ENCODE data around the gene ACTN1. TPM values are rescaled to one million over a fixed set of nuclear protein-coding genes. Genes with fewer than 3 reads are reported as not detected.
A peak's percentile ranks its signal among the peaks of the same experiment; 100 is the strongest.

Gene ACTN1
- total RNA-seq, 1 donor from 2014 or later, result 802 TPM

DNA sequence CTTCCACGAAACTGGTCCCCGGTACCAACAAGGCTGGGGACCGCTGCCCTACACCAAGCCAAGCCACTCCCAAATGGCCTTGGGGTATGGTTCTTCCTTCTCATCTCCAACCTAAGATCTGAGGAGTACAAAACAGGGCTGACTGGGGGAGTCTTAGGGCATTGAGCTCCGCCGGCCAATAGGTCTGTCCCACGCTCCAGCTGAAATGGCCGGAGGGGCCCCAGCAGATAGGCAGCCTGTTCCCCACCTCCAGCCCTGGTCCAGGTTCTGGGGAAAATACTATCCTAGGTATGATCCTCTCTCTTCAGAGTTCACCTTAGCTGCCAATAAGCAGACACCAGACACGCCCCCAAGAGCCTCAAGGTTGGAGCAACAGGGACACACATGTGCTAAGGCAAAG lies 90.2 kb downstream of the ACTN1 start:
- DNase-seq (ENCODE audit: low read depth), result no peak

DNA sequence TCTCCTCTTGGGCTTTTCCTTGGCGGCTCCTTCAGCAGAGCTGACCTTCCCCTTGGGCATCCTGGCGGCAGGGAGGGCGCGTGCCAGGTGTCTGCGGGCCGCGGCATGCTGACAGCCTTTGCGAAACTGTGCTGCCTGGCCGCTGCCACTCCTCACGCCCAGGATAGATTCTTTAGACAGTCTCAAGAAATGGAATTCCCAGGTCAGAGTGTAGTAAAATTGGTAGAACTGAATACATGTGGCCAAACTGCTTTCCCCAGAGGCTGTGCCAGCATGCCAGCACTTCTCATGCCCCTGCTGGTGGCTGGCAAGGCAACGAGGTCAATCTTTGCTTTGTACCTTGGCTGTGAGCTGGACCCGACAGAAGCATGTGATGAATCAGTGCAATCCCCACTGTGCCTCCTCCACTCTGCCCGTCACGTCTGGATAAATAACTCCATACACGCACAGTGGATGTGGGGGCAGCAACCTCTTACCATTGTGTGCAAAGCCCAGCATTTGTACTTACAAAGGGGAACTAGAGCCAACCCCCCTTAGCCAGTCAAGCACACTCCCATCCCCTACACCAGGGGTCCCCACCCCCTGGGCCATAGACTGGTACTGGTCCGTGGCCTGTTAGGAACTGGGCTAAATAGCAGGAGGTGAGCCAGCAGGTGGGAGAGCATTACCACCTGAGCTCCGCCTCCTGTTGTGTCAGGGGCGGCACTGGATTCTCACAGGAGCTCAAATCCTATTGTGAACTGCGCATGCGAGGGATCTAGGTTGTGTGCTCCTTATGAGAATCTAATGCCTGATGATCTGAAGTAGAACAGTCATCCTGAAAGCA lies 90.9 kb downstream of the ACTN1 start:
- peak; percentile 22 for DNase-seq (ENCODE audit: low read depth)

GRCh38 chr14:68886109-68886434 lies 93.0 kb downstream of the ACTN1 start:
- DNase-seq (ENCODE audit: low read depth), result no peak

DNA sequence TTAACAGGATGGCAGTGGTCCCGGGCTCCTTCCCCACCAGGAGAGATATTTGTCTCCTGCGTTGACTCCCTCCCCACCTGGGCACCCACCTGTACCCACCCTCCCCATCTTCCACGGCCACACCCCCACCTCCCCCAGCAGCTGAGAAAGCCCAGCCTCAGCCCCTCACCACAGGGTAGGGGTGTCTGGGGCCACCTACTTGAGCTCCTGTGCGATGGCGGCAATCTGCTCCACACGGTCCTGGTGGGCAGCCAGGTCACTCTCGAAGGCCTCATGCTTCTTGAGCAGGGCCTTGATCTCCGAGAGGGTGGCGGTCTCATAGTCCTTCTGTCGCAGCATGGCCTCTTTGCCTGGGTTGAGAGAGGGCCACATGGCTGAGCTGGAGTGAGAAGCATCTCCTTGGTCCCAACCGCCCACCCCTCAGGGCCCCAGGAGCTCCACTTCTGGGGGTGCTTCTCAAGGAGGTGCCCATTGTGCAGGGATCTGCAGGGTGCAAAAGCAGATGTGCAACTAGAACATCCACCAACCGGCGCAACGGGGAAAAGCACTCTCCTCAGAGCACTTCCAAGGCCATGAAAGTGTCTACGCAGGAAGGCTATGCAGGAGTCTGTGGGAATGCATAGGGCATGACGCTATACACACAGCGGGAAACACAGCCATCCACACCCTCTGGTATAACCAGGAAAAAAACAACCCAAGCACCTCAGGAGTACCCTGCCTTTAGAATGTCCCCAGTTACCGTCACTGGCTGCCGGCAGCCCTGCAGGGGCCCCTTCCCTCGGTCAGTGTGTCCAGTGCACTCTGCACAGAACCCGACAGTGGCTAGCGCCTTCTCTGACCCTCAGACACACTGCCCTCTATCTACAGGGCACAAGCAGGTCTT lies 93.6 kb downstream of the ACTN1 start:
- DNase-seq (ENCODE audit: low read depth), result no peak

DNA sequence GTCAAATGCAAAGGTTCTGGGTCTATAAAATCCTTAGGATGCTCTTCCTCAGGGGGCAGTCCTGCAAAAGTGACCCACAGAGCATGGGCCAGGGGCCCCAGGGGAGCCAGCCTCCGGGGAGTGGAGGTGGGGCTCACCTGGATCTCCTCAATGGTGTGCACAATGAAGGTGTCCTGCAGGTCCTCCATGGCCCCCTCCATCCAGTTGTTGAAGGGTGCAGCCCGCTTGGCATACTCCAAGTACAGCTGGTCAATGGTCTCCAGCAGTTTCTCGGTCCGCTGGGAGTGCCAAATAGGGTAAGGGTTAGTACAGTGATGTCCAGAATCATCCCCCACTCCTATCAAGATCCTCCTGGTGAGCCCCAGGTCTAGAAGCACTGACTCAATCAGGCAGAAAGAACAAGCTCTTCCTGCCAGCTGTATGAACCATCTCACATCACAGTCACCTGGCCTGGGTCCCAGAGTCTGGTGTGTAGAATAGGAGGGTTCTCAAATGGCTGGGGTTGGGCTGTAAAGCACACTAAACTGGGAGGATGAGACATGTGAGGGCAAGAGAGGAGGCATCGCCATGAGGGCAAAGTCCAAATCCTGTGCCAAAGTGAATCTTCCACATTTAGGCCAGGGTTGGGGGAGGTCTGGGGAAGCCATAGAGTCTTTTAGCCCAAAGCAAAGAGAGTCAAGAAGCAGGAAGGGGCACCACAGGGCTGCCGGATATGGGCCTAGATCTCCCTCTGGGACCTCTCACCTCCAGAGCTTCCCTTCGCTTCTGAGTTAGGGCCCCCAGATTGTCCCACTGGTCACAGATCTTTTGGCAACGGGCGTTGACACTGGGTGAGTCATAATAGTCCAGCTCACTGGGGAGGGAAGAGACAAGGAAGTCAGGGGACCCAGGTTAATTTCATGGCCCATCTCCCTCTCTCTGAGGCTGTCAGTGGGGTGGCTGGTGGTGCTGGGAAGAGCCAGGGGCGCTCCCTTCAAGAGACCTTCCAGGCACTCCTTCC lies 94.8 kb downstream of the ACTN1 start:
- peak; percentile 83 for DNase-seq (ENCODE audit: low read depth)

DNA sequence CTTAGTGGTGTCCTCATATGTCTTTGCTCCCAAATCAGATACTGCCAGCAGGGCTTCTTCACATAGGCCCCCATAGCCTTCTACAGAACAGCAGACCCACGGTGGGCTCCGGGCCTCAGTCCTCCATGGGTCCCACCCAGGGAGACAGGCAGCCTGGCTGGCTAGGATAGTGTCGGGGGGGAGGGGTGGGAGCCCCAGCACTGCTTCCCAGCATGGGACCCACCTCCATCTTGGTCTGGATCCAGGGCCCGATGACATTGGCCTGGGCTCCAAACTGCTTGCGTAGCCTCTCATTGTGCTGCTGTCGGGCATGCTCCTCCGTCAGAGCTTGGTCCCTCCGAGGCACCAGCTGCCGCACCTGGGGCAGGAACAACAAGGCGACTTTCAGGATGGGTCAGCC lies 96.9 kb downstream of the ACTN1 start:
- DNase-seq (ENCODE audit: low read depth), result no peak

GRCh38 chr14:68881396-68881795 lies 97.7 kb downstream of the ACTN1 start:
- no peak for DNase-seq (ENCODE audit: low read depth)

DNA sequence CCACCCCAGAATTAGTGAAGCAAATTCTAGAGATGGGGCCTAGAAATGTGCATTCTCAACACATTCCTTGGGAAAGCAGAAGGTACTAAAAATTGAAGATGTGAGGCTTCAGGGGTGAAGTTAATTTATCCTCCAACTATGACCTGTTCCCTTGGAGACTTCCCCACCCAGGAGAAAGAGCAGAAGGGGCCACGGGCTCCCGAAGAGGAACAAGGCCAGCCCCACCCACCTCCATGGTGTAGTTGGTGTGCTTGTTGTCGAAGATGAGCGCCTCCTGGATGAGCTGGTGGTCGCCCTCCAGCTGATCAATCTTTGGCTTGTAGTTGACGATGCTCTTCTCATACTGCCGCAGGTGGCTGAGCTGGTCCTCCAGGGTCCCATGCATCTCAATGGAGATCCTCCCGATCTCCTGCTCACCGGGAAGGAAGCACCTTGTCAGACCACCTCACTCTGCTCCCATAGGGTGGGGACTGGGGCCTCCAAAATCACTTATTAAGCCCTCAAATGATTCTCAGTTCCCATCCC lies 98.5 kb downstream of the ACTN1 start:
- DNase-seq (ENCODE audit: low read depth), result no peak

GRCh38 chr14:68879841-68880575 lies 99.1 kb downstream of the ACTN1 start:
- DNase-seq (ENCODE audit: low read depth), result no peak

DNA sequence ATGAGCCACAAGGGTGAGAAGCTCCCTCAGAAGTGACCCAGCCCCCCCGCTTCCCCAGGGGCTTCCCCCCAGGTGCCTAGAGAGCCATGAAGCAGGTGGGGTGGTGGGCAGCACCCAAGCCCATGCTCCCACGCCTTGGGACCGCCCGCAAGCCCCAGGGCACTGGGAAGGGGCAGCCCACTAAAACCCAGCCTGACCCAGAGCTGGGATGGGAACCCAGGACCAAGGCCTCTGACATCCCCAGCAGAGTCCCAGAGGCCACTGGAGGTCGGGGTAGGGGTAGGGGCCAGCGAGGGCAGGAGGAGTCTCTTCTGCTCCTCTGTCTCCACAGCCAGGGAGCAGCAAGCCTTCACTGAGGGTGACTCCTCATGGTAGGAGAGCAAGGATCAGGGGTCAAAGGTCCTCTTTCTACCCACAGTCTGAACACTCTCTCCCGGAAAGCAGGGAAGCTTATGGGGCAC lies 99.8 kb downstream of the ACTN1 start:
- DNase-seq (ENCODE audit: low read depth), result no peak

DNA sequence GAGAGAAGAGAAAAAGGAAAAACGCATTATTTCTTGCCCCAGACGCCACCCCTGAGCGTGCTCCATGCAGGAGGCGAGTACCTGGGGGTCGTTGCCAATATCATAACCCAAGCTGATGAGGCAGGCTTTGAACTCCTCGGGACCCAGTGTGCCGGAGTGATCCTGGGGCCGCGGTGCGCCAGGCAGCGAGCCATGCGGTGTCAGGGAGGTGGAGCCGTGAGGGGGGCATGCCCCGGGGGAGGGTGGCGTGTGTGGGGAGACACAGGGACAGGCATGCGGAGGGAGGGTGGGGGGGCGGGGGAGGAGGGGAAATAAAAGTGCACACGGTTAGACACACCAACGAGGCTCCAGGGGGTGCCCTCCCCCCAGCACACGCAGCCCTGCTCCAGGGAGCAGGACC lies 100.2 kb downstream of the ACTN1 start:
- DNase-seq (ENCODE audit: low read depth), result no peak

DNA sequence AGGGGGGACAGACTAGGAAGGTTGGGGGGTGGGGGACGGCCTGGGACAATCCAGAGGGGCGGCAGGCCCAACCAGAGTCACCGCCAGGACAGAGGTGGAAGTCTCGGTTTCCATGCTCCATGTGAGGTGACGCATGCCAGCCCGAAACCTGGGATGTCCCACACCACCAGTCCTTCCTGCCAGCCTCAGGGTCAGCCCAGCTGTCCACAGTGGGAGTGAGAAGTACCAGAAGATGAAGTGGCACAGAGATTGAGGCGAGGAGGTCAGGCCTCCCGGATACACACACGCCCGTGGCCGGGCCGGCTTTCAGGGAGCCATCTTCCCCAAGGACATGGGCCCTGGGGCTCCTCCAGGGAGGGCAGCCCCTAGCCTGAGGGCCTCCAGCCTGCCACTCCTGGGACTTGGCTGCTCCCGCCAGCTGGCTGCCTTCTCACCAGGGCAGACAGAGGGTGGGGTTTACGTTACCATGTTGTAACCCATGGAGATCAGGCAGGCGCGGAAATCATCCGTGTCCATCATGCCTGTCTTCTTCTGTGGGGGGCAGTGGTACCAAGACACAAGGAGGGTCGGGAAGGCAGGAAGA lies 101.0 kb downstream of the ACTN1 start:
- no peak for DNase-seq (ENCODE audit: low read depth)

DNA sequence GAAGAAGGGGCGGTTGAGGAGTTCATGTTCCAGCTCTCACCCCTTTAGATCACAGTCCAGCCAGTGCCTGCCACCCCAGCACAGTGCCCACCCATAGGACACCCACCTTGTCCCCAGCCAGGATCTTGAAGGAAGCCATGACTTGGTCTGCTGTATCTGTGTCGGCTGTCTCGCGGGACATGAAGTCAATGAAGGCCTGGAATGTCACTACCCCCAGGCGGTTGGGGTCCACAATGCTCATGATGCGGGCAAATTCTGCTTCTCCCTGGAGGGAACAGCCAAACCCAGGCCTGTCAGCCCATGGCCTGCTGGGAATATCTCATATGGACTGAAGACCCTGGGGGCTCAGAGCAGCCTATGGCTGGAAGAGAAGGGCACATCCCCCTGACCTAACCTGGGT lies 102.1 kb downstream of the ACTN1 start:
- no peak for DNase-seq (ENCODE audit: low read depth)

DNA sequence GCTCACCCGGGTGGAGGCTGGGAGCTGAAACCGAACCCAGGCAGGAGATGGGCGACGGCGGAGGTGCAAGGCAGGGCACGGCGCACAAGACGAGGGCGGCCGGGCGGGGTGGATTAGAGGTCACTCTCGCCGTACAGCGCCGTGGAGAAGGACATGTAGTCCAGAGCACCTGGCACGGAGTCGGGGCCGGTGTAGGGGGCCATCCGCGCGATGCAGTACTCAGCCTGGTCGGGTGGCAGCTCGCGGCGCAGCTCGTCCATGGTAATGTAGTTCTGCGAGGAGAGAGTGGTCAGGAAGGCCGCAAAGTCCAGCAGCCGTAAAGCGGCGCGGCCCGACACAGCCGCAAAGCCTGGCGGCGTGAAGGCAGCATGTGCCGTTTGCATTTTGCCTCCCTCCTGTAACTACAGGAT lies 104.4 kb downstream of the ACTN1 start:
- DNase-seq (ENCODE audit: low read depth), result no peak

- no peak for DNase-seq (ENCODE audit: low read depth)
Measured at GRCh38 chr14:68873376-68873775, 105.7 kb downstream of the ACTN1 start.

- no peak for DNase-seq (ENCODE audit: low read depth)
Measured at GRCh38 chr14:68871392-68871791, 107.7 kb downstream of the ACTN1 start.

DNA sequence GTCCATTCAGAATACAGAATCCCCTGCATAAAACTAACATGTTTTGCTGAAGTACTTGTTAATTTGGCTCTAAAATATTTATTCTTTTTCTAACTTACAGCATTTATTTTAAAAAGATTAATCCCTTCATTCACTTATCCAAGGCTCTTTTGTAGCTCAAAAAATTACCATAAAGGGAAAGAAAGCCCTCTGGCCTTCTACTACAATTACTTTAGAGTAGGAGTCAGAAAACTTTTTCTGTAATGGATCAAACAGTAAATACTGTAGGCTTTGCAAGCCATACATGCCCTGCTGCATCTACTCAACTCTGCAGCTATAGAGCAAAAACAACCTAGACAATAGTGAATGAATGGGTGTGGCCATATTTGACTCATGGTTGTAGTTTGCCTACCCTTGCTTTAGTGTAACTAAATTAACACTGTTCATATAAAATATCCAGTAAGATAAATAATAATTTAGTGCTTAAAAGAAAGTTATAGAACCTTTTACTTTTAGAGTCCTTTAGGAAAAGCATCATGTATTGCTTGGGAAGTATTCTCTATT lies 112.0 kb downstream of the ACTN1 start:
- no peak for DNase-seq (ENCODE audit: low read depth)

GRCh38 chr14:68865542-68865941 lies 113.6 kb downstream of the ACTN1 start:
- peak; percentile 15 for DNase-seq (ENCODE audit: low read depth)

DNA sequence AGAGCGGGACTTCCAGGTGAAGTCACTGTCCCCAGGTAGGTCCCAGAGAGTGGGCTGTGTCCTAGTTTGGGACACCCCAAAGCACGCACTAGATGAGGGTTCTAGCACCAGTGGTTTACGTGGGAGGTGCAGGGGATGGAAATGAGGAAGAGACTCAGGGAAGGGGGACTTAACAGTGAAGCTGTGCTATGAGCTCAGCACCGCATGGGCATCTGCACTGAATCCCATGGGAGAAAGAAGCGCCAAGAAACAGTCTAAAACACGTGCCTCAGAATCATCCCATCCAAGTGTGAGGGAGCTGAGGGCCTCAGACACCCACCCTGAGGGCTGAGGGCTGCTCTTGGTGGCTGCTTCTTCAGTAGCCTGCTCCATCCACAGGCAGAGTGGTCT lies 114.7 kb downstream of the ACTN1 start:
- no peak for DNase-seq (ENCODE audit: low read depth)
